ENCODE data around the gene SUCO. TPM values are rescaled to one million over a fixed set of nuclear protein-coding genes. Genes with fewer than 3 reads are reported as not detected.
A peak's percentile ranks its signal among the peaks of the same experiment; 100 is the strongest.

Gene SUCO
- total RNA-seq, 2 experiments from 2014 or later, result 22.8 TPM

DNA sequence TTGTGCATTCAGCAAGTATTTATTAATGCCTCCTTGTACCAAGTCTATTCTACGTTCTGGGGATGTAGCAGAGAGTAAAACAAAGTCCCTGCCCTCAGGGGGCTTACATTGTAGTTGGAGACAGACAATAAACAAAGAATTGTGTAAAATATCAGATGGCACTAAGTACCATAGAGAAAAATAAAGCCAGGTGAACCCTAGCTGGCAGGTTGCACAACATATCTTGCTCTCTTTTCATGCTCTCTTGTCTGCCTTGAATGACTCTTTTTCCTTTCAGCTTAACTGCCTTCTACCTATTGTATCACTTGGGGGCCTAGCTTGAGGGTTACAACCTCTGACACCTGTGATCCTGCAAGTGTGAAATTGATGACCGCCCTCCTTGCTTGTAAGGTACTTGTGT lies 105.3 kb downstream of the SUCO start:
- Mint-ChIP-seq H3K4me1 (ENCODE audit: low read depth) (peaks cover 63% of the 10 kb centered on the region), H3K27me3 (no peaks in the 10 kb centered on the region), H3K36me3 (ENCODE audit: low read depth) (peaks cover 17% of the 10 kb centered on the region), H3K9me3 (peaks cover 12% of the 10 kb centered on the region), H3K27ac (peak overlapping the region; percentile 98), H3K4me3 (peak overlapping the region; percentile 49)
- peak; percentile 45 for DNase-seq
- intact Hi-C loops (cut with micrococcal nuclease), result loop anchor here (1.0 to 2.0 kb wide), 3 partner anchors 21 to 61 kb away; partner anchors contain the start of gene FASLG
- CTCF ChIA-PET, result interaction anchor here (0.8 to 3.7 kb wide), 8 partner anchors 20 to 90 kb away, joined by 3 to 31 read pairs (median 6); partner anchors contain the start of gene FASLG
- TF ChIP-seq, protein P1, sequence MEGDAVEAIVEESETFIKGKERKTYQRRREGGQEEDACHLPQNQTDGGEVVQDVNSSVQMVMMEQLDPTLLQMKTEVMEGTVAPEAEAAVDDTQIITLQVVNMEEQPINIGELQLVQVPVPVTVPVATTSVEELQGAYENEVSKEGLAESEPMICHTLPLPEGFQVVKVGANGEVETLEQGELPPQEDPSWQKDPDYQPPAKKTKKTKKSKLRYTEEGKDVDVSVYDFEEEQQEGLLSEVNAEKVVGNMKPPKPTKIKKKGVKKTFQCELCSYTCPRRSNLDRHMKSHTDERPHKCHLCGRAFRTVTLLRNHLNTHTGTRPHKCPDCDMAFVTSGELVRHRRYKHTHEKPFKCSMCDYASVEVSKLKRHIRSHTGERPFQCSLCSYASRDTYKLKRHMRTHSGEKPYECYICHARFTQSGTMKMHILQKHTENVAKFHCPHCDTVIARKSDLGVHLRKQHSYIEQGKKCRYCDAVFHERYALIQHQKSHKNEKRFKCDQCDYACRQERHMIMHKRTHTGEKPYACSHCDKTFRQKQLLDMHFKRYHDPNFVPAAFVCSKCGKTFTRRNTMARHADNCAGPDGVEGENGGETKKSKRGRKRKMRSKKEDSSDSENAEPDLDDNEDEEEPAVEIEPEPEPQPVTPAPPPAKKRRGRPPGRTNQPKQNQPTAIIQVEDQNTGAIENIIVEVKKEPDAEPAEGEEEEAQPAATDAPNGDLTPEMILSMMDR (IDR thresholded peaks at IDR 0.05), result no peak
- ATAC-seq, result peak; percentile 9
- POLR2A ChIA-PET, result interaction anchor here (0.8 to 1.6 kb wide), 5 partner anchors 24 to 70 kb away, joined by 3 to 9 read pairs (median 3); no protein-coding TSS in a partner anchor

DNA sequence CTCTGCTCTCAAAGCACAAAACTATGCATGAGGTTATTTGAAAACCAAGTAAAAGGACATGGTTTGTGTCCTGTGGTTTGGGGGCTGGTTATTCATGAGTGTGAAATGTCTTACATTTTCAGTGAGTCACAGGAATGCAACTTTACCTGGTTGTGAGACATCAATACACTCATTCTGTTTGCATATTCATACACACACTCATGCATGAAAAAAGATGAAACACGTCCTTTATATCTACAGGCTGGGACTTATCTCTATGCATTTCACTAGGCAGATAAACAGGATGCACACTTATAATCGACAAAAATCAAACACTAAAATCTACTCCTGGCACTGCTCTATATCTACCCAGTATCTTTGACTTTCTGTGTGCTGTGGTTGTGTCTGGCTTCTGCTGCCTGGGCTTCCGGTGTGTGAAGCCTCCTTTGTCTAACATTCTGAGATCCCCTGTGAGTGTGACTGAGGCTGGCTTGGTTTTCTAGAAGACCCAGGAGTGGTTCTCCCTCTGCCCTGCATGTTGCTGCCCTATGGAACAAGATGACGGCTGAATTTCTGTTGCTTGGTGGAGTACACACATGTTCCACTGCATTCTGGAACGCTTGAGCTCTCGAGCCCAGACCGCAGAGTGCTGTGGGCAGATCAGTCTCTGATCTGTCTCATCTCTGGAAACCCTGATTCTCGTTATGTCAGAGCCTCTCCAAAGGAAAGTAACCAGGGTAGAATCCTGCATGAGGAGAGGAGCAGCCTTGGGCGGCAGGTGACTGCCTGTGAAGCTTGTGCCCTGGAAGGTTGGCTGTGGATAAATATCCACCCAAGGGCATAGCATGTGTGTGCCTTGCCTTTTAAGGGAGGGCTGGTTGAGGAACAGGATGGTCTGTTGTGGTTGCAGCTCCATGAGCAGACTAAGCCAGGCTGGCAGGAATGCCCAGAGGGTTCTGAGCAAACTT lies 106.2 kb downstream of the SUCO start:
- ATAC-seq (peak; percentile 75), DNase-seq (peak; percentile 94)
- TF ChIP-seq, protein P1 (IDR thresholded peaks at IDR 0.05), result no peak
- CTCF ChIA-PET, result interaction anchor here (0.7 to 3.7 kb wide), 12 partner anchors 13 to 562 kb away, joined by 3 to 31 read pairs (median 6); partner anchors contain the start of gene FASLG
- no peaks in the 10 kb centered on the region for H3K27me3 Mint-ChIP-seq
- peaks cover 72% of the 10 kb centered on the region for H3K4me1 Mint-ChIP-seq (ENCODE audit: low read depth)
- POLR2A ChIA-PET, result interaction anchor here (0.6 to 2.3 kb wide), 13 partner anchors 8 to 85 kb away, joined by 3 to 17 read pairs (median 4); partner anchors contain the start of gene FASLG
- H3K36me3 Mint-ChIP-seq (ENCODE audit: low read depth), result peaks cover 17% of the 10 kb centered on the region
- H3K27ac Mint-ChIP-seq, result peak overlapping the region; percentile 98
- peak overlapping the region; percentile 49 for H3K4me3 Mint-ChIP-seq
- intact Hi-C loops (cut with micrococcal nuclease), result loop anchor here (1.0 to 2.0 kb wide), 5 partner anchors 8 to 60 kb away; partner anchors contain the start of gene FASLG
- peaks cover 12% of the 10 kb centered on the region for H3K9me3 Mint-ChIP-seq

DNA sequence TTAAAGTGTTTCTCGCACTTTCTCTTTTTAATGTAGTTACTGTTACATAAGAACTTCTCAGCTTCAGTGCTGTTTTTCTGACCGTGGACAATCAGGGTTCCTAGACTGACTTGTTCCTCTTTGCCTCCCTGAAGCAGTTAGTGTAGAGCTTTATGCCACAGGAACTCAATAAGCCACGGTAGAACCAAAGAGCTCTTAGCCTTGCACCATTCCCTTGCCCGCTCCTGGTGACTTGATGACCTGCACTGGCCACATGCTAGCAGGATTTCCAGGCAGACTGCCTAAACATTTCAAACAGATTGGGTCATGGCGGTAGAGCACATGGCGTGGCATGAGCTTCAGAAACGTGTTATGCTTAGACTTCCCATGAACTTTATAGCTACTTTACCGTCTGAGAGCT lies 107.2 kb downstream of the SUCO start:
- H3K36me3 Mint-ChIP-seq (ENCODE audit: low read depth), result peaks cover 17% of the 10 kb centered on the region
- ATAC-seq (no peak), DNase-seq (no peak)
- H3K9me3 Mint-ChIP-seq, result peaks cover 12% of the 10 kb centered on the region
- intact Hi-C loops (cut with micrococcal nuclease), result loop anchor here (10.0 kb wide), 1 partner anchor 255 kb away; no protein-coding TSS in a partner anchor
- TF ChIP-seq, protein P1 (IDR thresholded peaks at IDR 0.05), result no peak
- H3K27ac Mint-ChIP-seq, result peak overlapping the region; percentile 98
- ChIA-PET CTCF (interaction anchor here (0.7 to 3.7 kb wide), 9 partner anchors 12 to 561 kb away, joined by 3 to 31 read pairs (median 6); partner anchors contain the start of gene FASLG), POLR2A (interaction anchor here (0.9 to 2.3 kb wide), 8 partner anchors 9 to 69 kb away, joined by 3 to 17 read pairs (median 4); partner anchors contain the start of gene FASLG)
- H3K27me3 Mint-ChIP-seq, result peaks cover 2% of the 10 kb centered on the region
- H3K4me1 Mint-ChIP-seq (ENCODE audit: low read depth), result peaks cover 81% of the 10 kb centered on the region
- peak overlapping the region; percentile 49 for H3K4me3 Mint-ChIP-seq

DNA sequence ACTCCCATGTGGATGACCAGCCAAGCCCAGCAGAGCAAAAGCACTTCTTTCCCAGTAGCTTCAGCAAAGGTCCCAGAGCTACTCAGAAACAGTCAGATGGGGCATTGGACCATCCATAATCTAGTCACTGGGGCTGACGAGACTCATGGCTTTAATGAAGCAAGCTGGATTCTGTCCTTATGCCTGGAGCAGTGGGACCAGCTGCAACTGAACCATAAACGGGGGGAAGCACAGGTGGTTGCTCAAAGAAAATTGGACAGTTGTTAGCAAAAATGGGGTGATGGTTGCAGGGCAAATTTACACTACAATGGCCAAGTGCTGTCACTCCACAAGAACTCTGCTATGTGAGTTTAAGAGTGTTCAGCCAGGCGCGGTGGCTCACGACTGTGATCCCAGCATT lies 108.5 kb downstream of the SUCO start:
- Mint-ChIP-seq H3K9me3 (peaks cover 12% of the 10 kb centered on the region), H3K27me3 (peaks cover 3% of the 10 kb centered on the region), H3K36me3 (ENCODE audit: low read depth) (peaks cover 14% of the 10 kb centered on the region), H3K4me3 (no peak overlapping the region), H3K4me1 (ENCODE audit: low read depth) (peaks cover 93% of the 10 kb centered on the region), H3K27ac (peak overlapping the region; percentile 44)
- DNase-seq (no peak), ATAC-seq (no peak)
- TF ChIP-seq, protein P1 (IDR thresholded peaks at IDR 0.05), result no peak
- intact Hi-C loops (cut with micrococcal nuclease), result loop anchor here (10.0 kb wide), 1 partner anchor 253 kb away; no protein-coding TSS in a partner anchor
- ChIA-PET POLR2A (interaction anchor here (1.4 kb wide), 1 partner anchor 67 kb away, joined by 4 read pairs; no protein-coding TSS in a partner anchor), CTCF (interaction anchor here (1.1 to 3.3 kb wide), 6 partner anchors 13 to 86 kb away, joined by 3 to 25 read pairs (median 4); partner anchors contain the start of gene FASLG)
